ENCODE measurements around the gene CHID1. TPM values are rescaled to one million over a fixed set of nuclear protein-coding genes. Genes with fewer than 3 reads are reported as not detected.

The CHID1 gene
- total and polyA plus RNA-seq, 8 donors, result 81.4 to 95.7 (median 93.5) TPM

DNA sequence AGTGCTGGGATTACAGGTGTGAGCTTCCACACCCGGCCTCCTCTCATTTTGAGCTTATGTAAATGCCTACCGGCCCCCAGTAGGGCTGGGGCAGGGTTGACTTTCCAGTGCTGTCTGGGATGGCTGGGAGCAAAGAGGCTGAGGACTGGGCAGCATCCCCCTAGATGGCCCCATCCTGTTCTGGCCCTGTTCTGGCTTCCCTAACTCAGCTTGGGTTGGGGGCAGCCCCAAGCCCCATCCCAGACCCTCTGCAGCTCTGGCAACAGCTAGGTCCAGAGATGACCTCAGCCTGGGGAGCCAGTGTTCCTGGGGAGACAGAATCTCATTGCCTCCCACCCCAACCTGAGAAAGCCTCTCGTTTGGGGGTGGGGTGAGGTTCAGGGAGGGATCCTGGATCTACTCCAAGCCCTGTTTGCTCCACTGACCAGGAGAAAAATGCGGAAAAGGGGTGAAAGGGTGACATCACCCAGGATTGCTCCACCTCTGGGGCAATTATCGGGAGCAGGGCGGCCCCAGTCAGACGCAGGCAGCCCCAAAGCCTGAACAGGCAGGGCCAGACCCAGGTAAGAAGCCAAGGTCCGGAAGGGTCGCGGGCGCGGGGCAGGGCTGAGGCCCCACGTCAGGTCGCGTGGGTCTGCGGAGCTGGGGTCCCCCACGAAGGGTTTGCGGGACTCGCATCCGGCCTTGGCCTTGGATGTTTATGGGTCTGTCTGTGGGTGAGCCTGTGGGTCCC is 92.0 kb downstream of the CHID1 start, which contains the start of gene PNPLA2:
TSS of gene PNPLA2 (plus strand) at position 519 of the 733 bp plus-strand sequence. CDS start 805 bp downstream, outside the sequence.
- ATAC-seq (peak; percentile 41), DNase-seq (no peak)
- Histone ChIP-seq H3K9me3 (no peaks in the 10 kb centered on the region), H3K27ac (peak within 1 kb of the TSS; percentile 77 to 96), H3K27me3 (no peaks in the 10 kb centered on the region), H3K4me1 (peaks cover 22 to 44% of the 10 kb centered on the region in 2 donors), H3K4me3 (peak within 1 kb of the TSS; percentile 78 to 97), H3K36me3 (peaks cover 0 to 34% of the 10 kb centered on the region in 2 donors)
- intact Hi-C loops (cut with DNase I), result no loop called here
- TF ChIP-seq, protein P1, sequence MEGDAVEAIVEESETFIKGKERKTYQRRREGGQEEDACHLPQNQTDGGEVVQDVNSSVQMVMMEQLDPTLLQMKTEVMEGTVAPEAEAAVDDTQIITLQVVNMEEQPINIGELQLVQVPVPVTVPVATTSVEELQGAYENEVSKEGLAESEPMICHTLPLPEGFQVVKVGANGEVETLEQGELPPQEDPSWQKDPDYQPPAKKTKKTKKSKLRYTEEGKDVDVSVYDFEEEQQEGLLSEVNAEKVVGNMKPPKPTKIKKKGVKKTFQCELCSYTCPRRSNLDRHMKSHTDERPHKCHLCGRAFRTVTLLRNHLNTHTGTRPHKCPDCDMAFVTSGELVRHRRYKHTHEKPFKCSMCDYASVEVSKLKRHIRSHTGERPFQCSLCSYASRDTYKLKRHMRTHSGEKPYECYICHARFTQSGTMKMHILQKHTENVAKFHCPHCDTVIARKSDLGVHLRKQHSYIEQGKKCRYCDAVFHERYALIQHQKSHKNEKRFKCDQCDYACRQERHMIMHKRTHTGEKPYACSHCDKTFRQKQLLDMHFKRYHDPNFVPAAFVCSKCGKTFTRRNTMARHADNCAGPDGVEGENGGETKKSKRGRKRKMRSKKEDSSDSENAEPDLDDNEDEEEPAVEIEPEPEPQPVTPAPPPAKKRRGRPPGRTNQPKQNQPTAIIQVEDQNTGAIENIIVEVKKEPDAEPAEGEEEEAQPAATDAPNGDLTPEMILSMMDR (IDR thresholded peaks at IDR 0.05), result no peak

Other genes with a start within 250 kb of the CHID1 start
- 10 to 100 TPM; 28.3 to 28.6 TPM for gene DEAF1, start 215.6 kb downstream of the CHID1 start, total RNA-seq
- 10 to 100 TPM; 35.6 to 52.9 (median 41.0) TPM for gene DEAF1, start 215.6 kb downstream of the CHID1 start, polyA plus RNA-seq (ENCODE audit: insufficient read length in 6 of 6)
- 10 to 100 TPM; 23.6 to 25.2 TPM for gene TMEM80, start 215.0 kb downstream of the CHID1 start, total RNA-seq
- 10 to 100 TPM; 26.9 to 34.5 (median 31.9) TPM for gene TMEM80, start 215.0 kb downstream of the CHID1 start, polyA plus RNA-seq (ENCODE audit: insufficient read length in 6 of 6)
- gene EPS8L2, start 204.6 kb downstream of the CHID1 start, total RNA-seq, result 100 to 1,000 TPM; 114 to 190 TPM
- gene EPS8L2, start 204.6 kb downstream of the CHID1 start, polyA plus RNA-seq (ENCODE audit: insufficient read length in 6 of 6), result 10 to 100 TPM; 52.5 to 92.2 (median 76.8) TPM
- gene TALDO1, start 163.3 kb downstream of the CHID1 start, total RNA-seq, result 100 to 1,000 TPM; 206 to 322 TPM
- gene TALDO1, start 163.3 kb downstream of the CHID1 start, polyA plus RNA-seq (ENCODE audit: insufficient read length in 6 of 6), result 100 to 1,000 TPM; 100 to 124 (median 115) TPM
- 10 to 100 TPM; 57.9 to 63.7 TPM for gene GATD1, start 133.3 kb downstream of the CHID1 start, total RNA-seq
- 10 to 100 TPM; 51.7 to 87.1 (median 67.1) TPM for gene GATD1, start 133.3 kb downstream of the CHID1 start, polyA plus RNA-seq (ENCODE audit: insufficient read length in 6 of 6)
- gene CEND1, start 120.7 kb downstream of the CHID1 start, total RNA-seq, result under 1 TPM in 1 of 2 donors, not detected in 1; 0.47 TPM
- gene CEND1, start 120.7 kb downstream of the CHID1 start, polyA plus RNA-seq (ENCODE audit: insufficient read length in 6 of 6), result under 1 TPM; 0.11 to 0.42 (median 0.33) TPM
- 10 to 100 TPM; 28.9 to 29.4 TPM for gene SLC25A22, start 112.5 kb downstream of the CHID1 start, total RNA-seq
- gene SLC25A22, start 112.5 kb downstream of the CHID1 start, polyA plus RNA-seq (ENCODE audit: insufficient read length in 6 of 6), result 10 to 100 TPM; 12.5 to 23.9 (median 15.1) TPM
- gene PIDD1, start 105.6 kb downstream of the CHID1 start, total RNA-seq, result 10 to 100 TPM; 13.8 to 18.6 TPM
- 10 to 100 TPM in 5 of 6 donors, 1 to 10 TPM in 1; 9.7 to 13.7 (median 12.1) TPM for gene PIDD1, start 105.6 kb downstream of the CHID1 start, polyA plus RNA-seq (ENCODE audit: insufficient read length in 6 of 6)
- 1,000 to 10,000 TPM; 1,620 to 1,802 TPM for gene RPLP2, start 100.8 kb downstream of the CHID1 start, total RNA-seq
- 1,000 to 10,000 TPM; 1,154 to 1,526 (median 1,296) TPM for gene RPLP2, start 100.8 kb downstream of the CHID1 start, polyA plus RNA-seq (ENCODE audit: insufficient read length in 6 of 6)
- gene PNPLA2, start 91.9 kb downstream of the CHID1 start, total RNA-seq, result 100 to 1,000 TPM in 1 of 2 donors, 10 to 100 TPM in 1; 96.3 to 128 TPM
- 10 to 100 TPM; 29.9 to 49.0 (median 39.8) TPM for gene PNPLA2, start 91.9 kb downstream of the CHID1 start, polyA plus RNA-seq (ENCODE audit: insufficient read length in 6 of 6)
- gene CRACR2B, start 82.9 kb downstream of the CHID1 start, total RNA-seq, result 10 to 100 TPM; 22.6 to 32.1 TPM
- gene CRACR2B, start 82.9 kb downstream of the CHID1 start, polyA plus RNA-seq (ENCODE audit: insufficient read length in 6 of 6), result 10 to 100 TPM; 14.2 to 26.0 (median 19.9) TPM
- gene CD151, start 77.9 kb downstream of the CHID1 start, total RNA-seq, result 100 to 1,000 TPM; 501 to 815 TPM
- gene CD151, start 77.9 kb downstream of the CHID1 start, polyA plus RNA-seq (ENCODE audit: insufficient read length in 6 of 6), result 100 to 1,000 TPM; 122 to 182 (median 145) TPM
- 100 to 1,000 TPM; 140 to 227 TPM for gene POLR2L, start 68.3 kb downstream of the CHID1 start, total RNA-seq
- 100 to 1,000 TPM in 3 of 6 donors, 10 to 100 TPM in 3; 65.2 to 121 (median 97.7) TPM for gene POLR2L, start 68.3 kb downstream of the CHID1 start, polyA plus RNA-seq (ENCODE audit: insufficient read length in 6 of 6)
- gene TSPAN4, start 68.0 kb downstream of the CHID1 start, total RNA-seq, result 100 to 1,000 TPM; 129 to 132 TPM
- 10 to 100 TPM; 46.9 to 75.3 (median 73.2) TPM for gene TSPAN4, start 68.0 kb downstream of the CHID1 start, polyA plus RNA-seq (ENCODE audit: insufficient read length in 6 of 6)
- gene AP2A2, start 15.1 kb upstream of the CHID1 start, total RNA-seq, result 10 to 100 TPM; 97.1 to 98.4 TPM
- 10 to 100 TPM; 77.0 to 91.2 (median 81.4) TPM for gene AP2A2, start 15.1 kb upstream of the CHID1 start, polyA plus RNA-seq (ENCODE audit: insufficient read length in 6 of 6)
- not detected for gene MUC6, start 125.9 kb upstream of the CHID1 start, total RNA-seq
- gene MUC6, start 125.9 kb upstream of the CHID1 start, polyA plus RNA-seq (ENCODE audit: insufficient read length in 6 of 6), result 1 to 10 TPM in 1 of 6 donors, under 1 TPM in 5; 0.34 to 1.0 (median 0.56) TPM
- not detected for gene MUC2, start 164.1 kb upstream of the CHID1 start, total RNA-seq
- under 1 TPM in 5 of 6 donors, not detected in 1; 0.02 to 0.03 (median 0.03) TPM for gene MUC2, start 164.1 kb upstream of the CHID1 start, polyA plus RNA-seq (ENCODE audit: insufficient read length in 6 of 6)
- gene MUC5AC, start 247.1 kb upstream of the CHID1 start, total RNA-seq, result under 1 TPM in 1 of 2 donors, not detected in 1; 0.37 TPM
- gene MUC5AC, start 247.1 kb upstream of the CHID1 start, polyA plus RNA-seq (ENCODE audit: insufficient read length in 6 of 6), result under 1 TPM; 0.04 to 0.75 (median 0.23) TPM